Duodenal mucosa (tissue), 2 donors: ENCODE data around the gene TBL3.

Experiments
- H3K27ac ChIP-seq: one replicate; pipeline ENCODE4 v1.7.0; 2013; ENCODE audit warnings: low read depth, low read length
- H3K27me3 ChIP-seq, 2 donors: one replicate each; pipeline ENCODE4 v1.7.0; 2013; ENCODE audit warnings: low read length in 2 of 2, control low read depth in 1 of 2; ENCODE audit not compliant: insufficient read depth in 2 of 2, control insufficient read depth in 1 of 2
- H3K36me3 ChIP-seq, 2 donors: one replicate each; pipeline ENCODE4 v1.7.0; 2013; ENCODE audit warnings: low read length in 2 of 2, control low read depth in 1 of 2; ENCODE audit not compliant: insufficient read depth in 2 of 2, control insufficient read depth in 1 of 2
- H3K4me1 ChIP-seq, 2 donors: one replicate each; pipeline ENCODE4 v1.7.0; 2013; ENCODE audit warnings: low read length in 2 of 2, control low read depth in 1 of 2; ENCODE audit not compliant: insufficient read depth in 2 of 2, control insufficient read depth in 1 of 2
- H3K4me3 ChIP-seq, 2 donors: one replicate each; pipeline ENCODE4 v1.7.0; 2013; ENCODE audit warnings: low read length in 2 of 2, low read depth in 1 of 2
- H3K9ac ChIP-seq, 2 donors: one replicate each; pipeline ENCODE4 v1.7.0; 2013; ENCODE audit warnings: low read length in 2 of 2, low read depth in 1 of 2
- H3K9me3 ChIP-seq, 2 donors: one replicate each; pipeline ENCODE4 v1.7.0; 2013; ENCODE audit warnings: low read length in 2 of 2, control low read depth in 1 of 2; ENCODE audit not compliant: control insufficient read depth in 1 of 2

The TBL3 gene

GRCh38 chr16:2001035-2001434 is 29.2 kb downstream of the TBL3 start:
- peaks cover 6 to 25% of the 10 kb centered on the region in 2 donors for H3K4me1 ChIP-seq
- H3K36me3 ChIP-seq = peaks cover 22 to 64% of the 10 kb centered on the region in 2 donors
- no peaks in the 10 kb centered on the region for H3K9me3 ChIP-seq

GRCh38 chr16:2001456-2002355 is 29.9 kb downstream of the TBL3 start:
- Histone ChIP-seq H3K4me3 (no peak overlapping the region), H3K9me3 (no peaks in the 10 kb centered on the region), H3K36me3 (peaks cover 22 to 63% of the 10 kb centered on the region in 2 donors), H3K27ac (no peak overlapping the region), H3K4me1 (peaks cover 6 to 25% of the 10 kb centered on the region in 2 donors), H3K9ac (no peak overlapping the region), H3K27me3 (no peaks in the 10 kb centered on the region)

More at GRCh38 chr16:2001035-2001434, 29.2 kb downstream of the TBL3 start:
- Histone ChIP-seq H3K27ac (no peak overlapping the region), H3K9ac (no peak overlapping the region), H3K27me3 (no peaks in the 10 kb centered on the region), H3K4me3 (no peak overlapping the region)

- no peak overlapping the region for H3K27ac ChIP-seq
- H3K4me1 ChIP-seq = peaks cover 14 to 25% of the 10 kb centered on the region in 2 donors
- no peaks in the 10 kb centered on the region for H3K9me3 ChIP-seq
- H3K27me3 ChIP-seq = no peaks in the 10 kb centered on the region
- H3K9ac ChIP-seq = no peak overlapping the region
- no peak overlapping the region for H3K4me3 ChIP-seq
- peaks cover 22 to 58% of the 10 kb centered on the region in 2 donors for H3K36me3 ChIP-seq
These were observed 30.8 kb downstream of the TBL3 start for GRCh38 chr16:2002406-2003230.

- Histone ChIP-seq H3K9ac (no peak overlapping the region), H3K27me3 (no peaks in the 10 kb centered on the region), H3K9me3 (no peaks in the 10 kb centered on the region), H3K27ac (no peak overlapping the region), H3K36me3 (peaks cover 16 to 54% of the 10 kb centered on the region in 2 donors), H3K4me1 (peaks cover 21 to 29% of the 10 kb centered on the region in 2 donors), H3K4me3 (no peak overlapping the region)
These were observed 31.5 kb downstream of the TBL3 start for GRCh38 chr16:2003231-2003826.

- Histone ChIP-seq H3K4me1 (peaks cover 28 to 36% of the 10 kb centered on the region in 2 donors), H3K27me3 (no peaks in the 10 kb centered on the region), H3K36me3 (peaks cover 16 to 50% of the 10 kb centered on the region in 2 donors), H3K27ac (peak overlapping the region; percentile 20), H3K4me3 (peak overlapping the region in 1 of 2 donors; percentile 7), H3K9ac (no peak overlapping the region), H3K9me3 (no peaks in the 10 kb centered on the region)
These were observed 32.2 kb downstream of the TBL3 start for GRCh38 chr16:2003827-2004641.

GRCh38 chr16:2004795-2005517 is 33.1 kb downstream of the TBL3 start:
- H3K27me3 ChIP-seq = no peaks in the 10 kb centered on the region
- no peak overlapping the region for H3K4me3 ChIP-seq
- H3K9ac ChIP-seq = no peak overlapping the region
- H3K9me3 ChIP-seq = no peaks in the 10 kb centered on the region
- H3K36me3 ChIP-seq = peaks cover 16 to 41% of the 10 kb centered on the region in 2 donors
- no peak overlapping the region for H3K27ac ChIP-seq
- H3K4me1 ChIP-seq = peaks cover 28 to 37% of the 10 kb centered on the region in 2 donors

- H3K9me3 ChIP-seq = no peaks in the 10 kb centered on the region
- H3K4me1 ChIP-seq = peaks cover 34 to 43% of the 10 kb centered on the region in 2 donors
- no peak overlapping the region for H3K9ac ChIP-seq
- H3K4me3 ChIP-seq = no peak overlapping the region
- peaks cover 16 to 35% of the 10 kb centered on the region in 2 donors for H3K36me3 ChIP-seq
- no peak overlapping the region for H3K27ac ChIP-seq
- no peaks in the 10 kb centered on the region for H3K27me3 ChIP-seq
These were observed 33.8 kb downstream of the TBL3 start for GRCh38 chr16:2005646-2006045.

GRCh38 chr16:2006317-2006716 is 34.5 kb downstream of the TBL3 start:
- H3K9me3 ChIP-seq = no peaks in the 10 kb centered on the region
- no peak overlapping the region for H3K27ac ChIP-seq
- H3K4me3 ChIP-seq = no peak overlapping the region
- peaks cover 12 to 28% of the 10 kb centered on the region in 2 donors for H3K36me3 ChIP-seq
- H3K4me1 ChIP-seq = peaks cover 35 to 44% of the 10 kb centered on the region in 2 donors
- H3K27me3 ChIP-seq = no peaks in the 10 kb centered on the region
- H3K9ac ChIP-seq = no peak overlapping the region
